Mammary epithelial cell (primary cell): ENCODE results near the gene CAPN11.

Source experiments
- CTCF ChIP-seq, 2 donors: IDR thresholded peaks in 1 of 2; conservative IDR thresholded peaks in 1 of 2; 2 replicates each; pipeline ENCODE4 v1.5.1; 2011 to 2012; ENCODE audit warnings: inconsistent platforms in 2 of 2, low read length in 2 of 2, mild to moderate bottlenecking in 2 of 2, control low read depth in 1 of 2, low read depth in 1 of 2; ENCODE audit not compliant: insufficient read depth in 1 of 2; ENCODE audit errors: extremely low read depth in 1 of 2
- EZH2 ChIP-seq: IDR thresholded peaks from 2 replicates; pipeline ENCODE4 v1.6.1; 2012; ENCODE audit warnings: low read length, inconsistent platforms, borderline replicate concordance

GRCh38 chr6:44179072-44179536 lies 20.5 kb downstream of the CAPN11 start:
- TF ChIP-seq CTCF (conservative IDR thresholded peaks at IDR 0.05 in 1 of 2, IDR thresholded peaks at IDR 0.05 in 1 of 2; ENCODE audit: extremely low read depth in 1 of 2, insufficient read depth in 1 of 2, low read depth in 1 of 2, low read length in 2 of 2) (no peak), EZH2 (no peak)
